Forelimb muscle (tissue), 1 donor: Measurements from ENCODE around the gene METTL17. TPM values are rescaled to one million over a fixed set of nuclear protein-coding genes. Genes with fewer than 3 reads are reported as not detected.
"Not testable (repeated sequence)": the region's sequence is repeated elsewhere in the genome, so short reads cannot be mapped to it uniquely, and the experiment has no call there.

Source experiments
- DNase-seq: peaks from one replicate; pipeline ENCODE4 v3.0.0-alpha.2; 2013; ENCODE audit warnings: low read depth
- polyA plus RNA-seq: library from polyadenylated mRNA; unstranded; fragments of 120-200 nt; gene quantifications from one replicate; pipeline ENCODE4 v1.2.1, GENCODE V29; 2013; ENCODE audit not compliant: insufficient read length

The METTL17 gene
- polyA plus RNA-seq, 1 donor, result 47.6 TPM

DNA sequence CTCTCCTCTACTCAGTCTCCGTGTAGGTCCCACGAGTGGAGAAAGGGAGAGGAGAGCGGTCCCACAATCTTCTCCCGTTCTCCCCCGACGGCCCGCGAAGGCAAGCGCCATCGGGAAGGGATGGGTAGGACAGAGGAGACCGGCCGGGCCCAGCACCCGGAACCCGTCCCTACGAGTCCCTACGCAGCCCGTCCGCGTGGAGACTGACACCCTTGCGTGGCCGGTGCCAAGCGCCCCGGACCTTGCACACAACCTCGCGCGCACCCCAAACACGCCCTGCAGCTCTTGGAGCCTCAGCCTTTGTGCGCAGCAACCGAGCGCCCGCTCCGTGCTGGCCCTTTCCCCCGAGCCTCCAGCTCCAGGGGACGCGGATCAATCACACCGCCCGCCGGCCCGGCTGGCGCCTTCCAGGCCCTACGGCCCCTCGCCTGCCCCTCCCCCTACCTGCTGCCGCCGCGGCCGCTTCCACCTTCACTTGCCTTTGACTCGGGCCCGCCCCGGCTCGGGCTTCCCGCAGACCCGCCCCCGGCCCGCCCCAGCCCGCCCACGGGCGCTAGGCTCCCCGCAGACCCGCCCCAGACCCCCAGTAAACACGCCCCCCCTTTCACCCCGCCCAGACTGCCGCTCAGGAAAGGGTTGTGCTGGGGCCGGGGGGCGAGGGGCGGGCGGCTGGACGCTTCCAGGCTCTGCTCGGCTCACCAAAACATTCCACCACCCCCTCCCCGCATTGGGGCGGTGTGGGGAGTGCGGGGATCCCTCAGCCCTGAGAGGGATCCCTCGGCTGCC is 35.0 kb downstream of the METTL17 start, which contains the start of gene NDRG2:
NDRG2 (minus strand) TSS at position 477 of the 786 bp plus-strand sequence. CDS start 1,746 bp downstream, outside the sequence.
- no peak for DNase-seq

DNA sequence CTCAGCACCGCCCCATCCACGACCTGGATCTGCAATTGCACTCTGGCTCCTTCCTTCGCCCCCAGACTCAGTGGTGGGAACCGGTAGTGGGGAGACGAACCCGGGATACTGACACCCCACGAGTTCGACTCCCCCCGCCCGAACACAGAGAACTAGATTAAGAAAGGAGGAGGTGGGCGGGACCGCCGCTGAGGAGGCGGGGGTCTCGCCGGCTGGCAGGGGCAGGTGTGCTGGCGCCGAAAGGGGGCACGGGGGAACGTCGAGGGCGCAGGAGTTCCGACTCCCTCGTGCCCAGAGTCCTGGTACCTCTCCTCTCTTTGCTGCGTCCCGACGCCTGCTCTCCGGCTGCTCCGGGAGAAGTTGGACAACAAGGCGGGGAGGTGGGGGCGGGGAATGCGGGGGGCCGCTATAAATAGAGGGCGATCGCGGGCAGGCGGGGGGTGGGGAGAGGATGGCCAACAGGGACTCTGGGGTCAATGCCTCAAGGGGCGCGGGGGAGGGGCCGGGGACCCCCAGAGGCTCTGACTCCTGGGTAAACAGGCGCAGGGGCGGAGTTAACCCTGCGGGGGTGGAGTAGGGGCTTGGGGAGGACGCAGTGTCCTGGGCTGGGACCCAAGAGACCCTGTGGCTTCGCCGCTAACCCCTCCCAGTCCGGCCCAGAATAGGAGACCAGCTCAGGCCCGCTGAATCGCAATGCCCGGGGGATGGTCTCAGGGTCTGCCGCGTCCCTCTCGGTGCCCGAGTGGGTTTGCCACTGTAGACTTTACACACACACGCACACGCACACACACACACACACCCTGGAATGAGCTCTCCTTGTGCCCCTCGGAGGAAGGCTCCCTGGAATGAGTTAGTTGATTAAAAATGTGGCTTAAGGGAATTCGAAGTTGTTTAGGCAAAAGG is 35.8 kb downstream of the METTL17 start:
- no peak for DNase-seq

GRCh38 chr14:21026274-21026987 is 36.7 kb downstream of the METTL17 start:
- no peak for DNase-seq

GRCh38 chr14:21026988-21027315 is 37.2 kb downstream of the METTL17 start:
- no peak for DNase-seq

DNA sequence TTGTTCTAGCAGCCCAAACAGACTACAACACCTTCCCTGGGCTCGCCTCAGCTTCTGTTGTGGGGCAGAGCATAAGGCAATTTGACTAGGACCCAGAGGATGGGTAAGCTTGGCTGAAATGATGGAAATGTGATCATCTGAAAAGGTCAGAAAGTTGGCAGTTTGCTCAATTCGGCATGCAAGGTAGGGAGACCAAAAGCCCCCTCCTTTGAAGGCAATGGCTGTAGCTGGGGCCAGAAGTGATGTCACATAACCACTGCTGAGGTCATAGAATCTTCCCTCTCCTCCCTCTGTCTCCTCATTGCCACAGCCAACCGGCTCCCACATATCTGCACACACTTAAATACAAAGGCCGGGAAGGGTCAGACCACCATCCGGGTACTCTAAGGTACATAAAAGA is 40.1 kb downstream of the METTL17 start, which contains the start of gene TPPP2:
TPPP2 (plus strand) TSS at position 301 of the 400 bp plus-strand sequence. CDS start 365 bp downstream, outside the sequence.
- DNase-seq, result no peak

DNA sequence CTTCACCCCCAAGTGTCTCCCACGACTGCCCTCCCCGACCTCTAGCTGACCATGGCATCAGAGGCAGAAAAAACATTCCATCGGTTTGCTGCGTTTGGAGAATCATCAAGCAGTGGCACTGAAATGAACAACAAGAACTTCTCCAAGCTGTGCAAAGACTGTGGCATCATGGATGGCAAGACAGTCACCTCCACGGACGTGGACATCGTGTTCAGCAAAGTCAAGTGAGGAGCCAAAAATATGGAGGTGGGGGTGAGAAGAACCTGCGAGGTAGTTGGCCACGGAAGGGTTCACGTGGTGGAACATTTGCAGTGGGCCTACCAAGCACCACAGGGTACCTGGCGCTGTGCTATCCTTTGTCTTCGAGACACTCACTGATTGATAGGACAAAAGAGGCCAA is 40.8 kb downstream of the METTL17 start:
- no peak for DNase-seq

- DNase-seq, result no peak
These were observed 42.7 kb downstream of the METTL17 start for GRCh38 chr14:21032326-21033132.

- DNase-seq, result no peak
These were observed 43.4 kb downstream of the METTL17 start for GRCh38 chr14:21033133-21033698.

GRCh38 chr14:21034707-21035106 is 44.9 kb downstream of the METTL17 start, which contains the start of gene RNASE13:
TSS of gene RNASE13 (minus strand) at chr14:21034807. CDS start at chr14:21034288, 519 bp downstream.
- DNase-seq, result no peak

GRCh38 chr14:21036751-21037150 is 47.0 kb downstream of the METTL17 start:
- DNase-seq, result no peak

DNA sequence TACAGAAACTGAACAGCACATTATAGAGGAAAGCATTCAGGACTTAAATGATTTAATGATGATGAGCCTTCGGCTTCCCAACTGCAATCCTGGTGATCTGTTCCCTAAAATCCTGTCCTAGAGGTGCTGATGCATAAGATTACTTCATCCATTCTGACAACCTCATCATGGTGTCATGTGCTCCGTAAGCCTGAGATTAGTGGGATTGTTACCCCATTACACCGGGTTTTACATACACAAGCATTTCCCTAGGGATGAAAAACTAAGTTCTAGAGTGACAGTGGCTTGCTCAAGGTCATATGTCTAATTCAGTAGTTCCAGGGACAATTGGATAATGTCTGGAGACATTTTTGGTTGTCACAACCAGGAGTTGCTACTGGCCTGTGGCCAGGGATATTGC is 47.4 kb downstream of the METTL17 start:
- DNase-seq, result no peak

DNA sequence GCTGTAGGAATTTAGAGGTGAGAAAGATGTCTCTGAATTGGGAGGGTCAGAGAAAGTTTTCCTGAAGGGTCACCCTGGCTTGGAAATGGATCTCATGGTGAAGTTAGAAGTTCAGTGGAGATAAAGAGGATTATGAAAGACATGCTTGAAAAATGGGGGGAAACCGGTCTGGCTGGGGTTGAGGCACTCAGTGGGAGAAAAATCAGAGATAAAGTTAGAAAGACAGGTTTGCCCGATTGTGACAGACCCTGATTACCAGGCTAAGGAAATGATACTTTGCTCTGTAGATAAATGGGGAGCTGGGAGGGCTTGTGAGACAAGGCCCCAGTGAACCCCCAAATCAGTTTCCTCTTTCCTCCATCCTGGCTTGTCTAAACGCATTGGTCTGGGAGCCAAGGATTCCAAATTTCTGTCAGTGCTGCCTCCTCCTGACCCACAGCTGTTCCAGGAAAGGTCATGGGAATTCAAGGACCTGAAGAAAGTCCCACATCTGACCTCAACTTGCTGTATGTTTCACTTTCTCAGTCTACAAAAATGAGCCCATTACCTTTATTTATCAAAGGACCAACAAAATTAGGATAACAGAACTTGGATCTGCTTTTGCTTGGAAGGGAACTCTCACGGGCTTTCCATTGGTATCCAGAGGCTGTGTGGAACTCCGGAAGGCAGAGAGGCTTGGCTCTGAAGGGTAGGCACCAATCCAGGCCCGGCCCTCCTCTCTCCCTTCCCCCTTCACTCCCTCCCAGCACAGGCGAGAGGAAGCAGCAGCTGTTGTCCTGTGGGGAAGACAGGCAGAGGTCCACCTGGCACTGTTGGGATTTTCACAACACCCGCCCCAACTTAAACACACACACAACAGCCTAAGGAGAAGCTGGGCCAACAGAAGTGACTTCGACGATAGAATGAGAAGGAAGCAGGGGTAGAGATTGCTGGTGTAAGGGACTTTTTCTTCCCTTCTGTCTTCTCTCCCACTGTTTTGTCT is 49.0 kb downstream of the METTL17 start:
- DNase-seq, result peak; percentile 87

DNA sequence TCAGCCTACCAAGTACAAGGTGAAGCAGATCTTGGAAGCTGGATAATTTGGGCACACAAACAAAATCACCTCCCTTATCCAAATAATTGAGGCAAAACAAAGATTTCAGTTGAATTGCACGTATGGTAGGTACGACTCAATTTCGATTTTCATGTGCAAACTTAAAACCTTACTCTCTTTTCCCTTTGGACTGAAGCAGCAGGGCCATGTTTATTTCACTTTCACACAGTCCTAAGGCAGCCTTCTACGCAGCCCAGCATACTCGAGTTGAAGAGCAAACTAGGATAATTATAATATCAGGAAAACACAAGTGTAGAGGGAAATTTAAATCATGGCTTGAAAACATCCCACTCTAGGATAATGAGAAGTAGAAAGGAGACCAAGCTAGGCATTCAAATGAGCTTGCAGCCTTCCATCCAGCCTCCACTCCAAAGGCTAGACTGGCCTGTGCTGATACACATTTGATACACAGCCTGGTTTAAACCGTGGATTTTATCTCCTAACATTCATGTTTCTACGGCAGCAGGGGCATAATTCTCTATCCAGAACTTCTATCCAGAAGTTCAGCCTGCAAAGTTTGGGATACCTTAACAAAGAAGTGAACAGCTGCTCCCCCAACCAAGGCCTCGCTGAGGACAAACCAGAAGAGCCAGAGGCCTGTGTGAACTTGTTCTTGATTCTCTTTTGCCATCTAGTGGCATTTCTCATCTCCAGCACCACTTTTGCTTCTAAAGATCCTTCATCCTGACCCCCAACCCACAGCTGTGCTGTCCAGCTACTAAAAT is 50.0 kb downstream of the METTL17 start:
- DNase-seq, result peak; percentile 67

- DNase-seq, result no peak
These were observed 50.7 kb downstream of the METTL17 start for GRCh38 chr14:21040370-21040925.

DNA sequence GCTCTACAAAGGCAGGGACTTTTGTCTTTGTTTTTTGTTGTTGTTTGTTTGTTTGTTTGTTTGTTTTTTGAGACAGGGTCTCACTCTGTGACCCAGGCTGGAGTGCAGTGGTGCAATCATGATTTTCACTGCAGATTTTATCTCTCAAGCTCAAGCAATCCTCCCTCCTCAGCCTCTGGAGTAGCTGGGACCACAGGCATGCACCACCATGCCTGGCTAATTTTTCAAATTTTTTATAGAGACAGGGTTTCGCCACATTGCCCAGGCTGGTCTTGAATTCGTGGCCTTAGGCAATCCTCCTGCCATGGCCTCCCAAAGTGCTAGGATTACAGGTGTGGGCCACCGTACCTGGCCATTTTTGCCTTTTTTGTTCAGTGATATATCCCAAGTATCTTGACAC is 51.2 kb downstream of the METTL17 start:
- not testable (repeated sequence) for DNase-seq

GRCh38 chr14:21041676-21042433 is 52.1 kb downstream of the METTL17 start, which contains the start of gene RNASE7:
TSS of gene RNASE7 (plus strand) at chr14:21042362. CDS start at chr14:21042993, 631 bp downstream.
- no peak for DNase-seq

DNA sequence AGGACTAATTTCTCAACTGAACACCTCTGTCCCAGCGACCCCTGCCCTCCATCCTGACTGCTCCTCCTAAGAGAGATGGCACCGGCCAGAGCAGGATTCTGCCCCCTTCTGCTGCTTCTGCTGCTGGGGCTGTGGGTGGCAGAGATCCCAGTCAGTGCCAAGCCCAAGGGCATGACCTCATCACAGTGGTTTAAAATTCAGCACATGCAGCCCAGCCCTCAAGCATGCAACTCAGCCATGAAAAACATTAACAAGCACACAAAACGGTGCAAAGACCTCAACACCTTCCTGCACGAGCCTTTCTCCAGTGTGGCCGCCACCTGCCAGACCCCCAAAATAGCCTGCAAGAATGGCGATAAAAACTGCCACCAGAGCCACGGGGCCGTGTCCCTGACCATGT is 53.1 kb downstream of the METTL17 start:
- no peak for DNase-seq
